ENCODE measurements around the gene POMT1.

The POMT1 gene

DNA sequence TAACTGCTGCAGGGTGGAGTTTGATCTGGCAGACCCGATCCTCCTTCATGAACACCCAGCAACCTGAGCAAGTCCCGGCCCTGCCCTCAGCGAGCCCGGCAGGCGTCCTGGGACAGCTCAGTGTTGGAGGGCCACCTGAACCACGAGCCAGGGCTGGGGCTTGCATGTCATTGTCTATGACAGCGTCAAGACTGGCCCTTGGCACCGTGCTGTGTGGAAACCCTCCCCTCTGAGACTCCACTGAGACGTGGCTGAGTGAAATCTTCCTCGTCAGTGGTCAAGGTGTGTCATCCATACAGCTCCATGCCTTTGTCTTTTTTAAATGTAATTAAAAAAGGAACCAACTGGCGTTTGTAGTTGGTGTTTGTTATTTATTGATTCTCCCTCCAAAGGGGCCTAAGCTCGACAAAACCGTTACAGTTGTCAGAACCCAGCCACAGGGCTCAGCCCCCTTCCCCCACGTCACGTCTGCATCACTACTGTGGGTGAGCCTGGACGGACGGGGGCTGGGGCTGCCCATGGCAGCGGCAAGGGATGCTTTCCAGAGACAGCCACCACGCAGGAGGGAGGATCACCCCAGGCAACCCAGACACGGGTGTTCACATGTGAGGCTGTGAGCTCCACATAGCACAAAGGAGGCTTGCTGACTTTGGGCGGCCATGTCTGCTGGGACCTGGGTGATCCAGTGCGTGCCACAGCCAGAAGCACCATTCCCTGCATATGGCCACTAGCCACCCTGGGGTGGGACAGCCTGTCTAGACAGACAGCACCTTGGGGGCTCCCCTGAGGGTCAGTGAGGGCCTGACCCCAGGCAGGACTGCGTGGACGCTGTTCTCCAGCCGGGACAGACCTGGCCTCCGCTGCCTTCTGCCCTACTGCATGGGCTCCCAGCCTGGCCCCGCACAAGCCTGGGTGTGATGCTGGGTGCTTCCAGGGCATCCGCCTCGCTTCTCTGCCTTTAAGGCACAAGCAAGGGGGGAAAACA lies 21.0 kb downstream of the POMT1 start:
- peaks cover 98% of the 10 kb centered on the region for H3K36me3 ChIP-seq
- H3K9me3 ChIP-seq, result no peaks in the 10 kb centered on the region
- H3K4me3 ChIP-seq (ENCODE audit: low read depth in 1 of 2, low read length in 1 of 2), result no peak overlapping the region

DNA sequence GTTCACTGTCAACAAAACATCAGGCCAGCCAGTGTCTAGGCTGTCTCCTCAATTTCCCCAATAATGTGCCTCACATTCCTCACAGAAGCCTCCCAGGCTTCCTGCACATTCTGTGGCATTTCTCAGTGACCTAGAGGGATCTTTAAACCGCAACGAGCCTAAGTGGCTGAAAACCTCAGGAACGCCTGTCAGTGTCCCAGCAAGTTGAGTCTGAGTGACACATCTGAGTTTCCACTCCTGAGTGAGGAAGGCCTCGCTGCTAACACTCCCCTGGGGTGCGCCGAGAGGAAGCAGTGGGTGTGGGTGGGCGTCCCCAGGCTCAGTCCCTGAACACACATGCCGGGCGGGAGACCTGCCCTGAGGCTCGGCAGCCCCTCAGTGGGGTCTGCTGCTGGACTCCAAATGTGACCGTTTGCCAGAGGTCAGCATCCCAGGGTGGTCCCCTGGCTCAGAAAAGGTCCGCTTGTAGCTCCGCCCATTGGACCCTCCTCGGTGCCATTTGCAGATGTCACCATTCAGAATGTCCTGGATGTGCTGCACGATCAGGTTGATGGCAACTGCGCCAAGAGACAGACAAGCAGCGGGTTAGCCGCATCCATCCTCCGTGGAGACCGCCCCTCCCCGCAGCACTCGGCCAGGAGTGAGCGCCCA lies 22.1 kb downstream of the POMT1 start:
- Histone ChIP-seq H3K4me1 (ENCODE audit: control insufficient read depth in 1 of 2, insufficient read depth in 1 of 2, low read depth in 1 of 2, low read length in 1 of 2) (no peaks in the 10 kb centered on the region), H3K9me3 (no peaks in the 10 kb centered on the region), H3K36me3 (peaks cover 97% of the 10 kb centered on the region), H3K27ac (no peak overlapping the region), H3K4me3 (ENCODE audit: low read depth in 1 of 2, low read length in 1 of 2) (no peak overlapping the region), H3K27me3 (no peaks in the 10 kb centered on the region)
- TF ChIP-seq CTCF (IDR thresholded peaks at IDR 0.05), result no peak

More for the DNA sequence above, 21.0 kb downstream of the POMT1 start:
- no peaks in the 10 kb centered on the region for H3K27me3 ChIP-seq
- no peaks in the 10 kb centered on the region for H3K4me1 ChIP-seq (ENCODE audit: control insufficient read depth in 1 of 2, insufficient read depth in 1 of 2, low read depth in 1 of 2, low read length in 1 of 2)
- TF ChIP-seq CTCF (IDR thresholded peaks at IDR 0.05), result no peak
- H3K27ac ChIP-seq, result no peak overlapping the region

GRCh38 chr9:131525643-131526565 lies 23.2 kb downstream of the POMT1 start:
- Histone ChIP-seq H3K27ac (no peak overlapping the region), H3K4me1 (ENCODE audit: control insufficient read depth in 1 of 2, insufficient read depth in 1 of 2, low read depth in 1 of 2, low read length in 1 of 2) (peaks cover 8 to 10% of the 10 kb centered on the region in 2 experiments), H3K4me3 (ENCODE audit: low read depth in 1 of 2, low read length in 1 of 2) (no peak overlapping the region), H3K36me3 (peaks cover 91% of the 10 kb centered on the region), H3K27me3 (no peaks in the 10 kb centered on the region), H3K9me3 (no peaks in the 10 kb centered on the region)
- no peak for TF ChIP-seq CTCF (IDR thresholded peaks at IDR 0.05)

DNA sequence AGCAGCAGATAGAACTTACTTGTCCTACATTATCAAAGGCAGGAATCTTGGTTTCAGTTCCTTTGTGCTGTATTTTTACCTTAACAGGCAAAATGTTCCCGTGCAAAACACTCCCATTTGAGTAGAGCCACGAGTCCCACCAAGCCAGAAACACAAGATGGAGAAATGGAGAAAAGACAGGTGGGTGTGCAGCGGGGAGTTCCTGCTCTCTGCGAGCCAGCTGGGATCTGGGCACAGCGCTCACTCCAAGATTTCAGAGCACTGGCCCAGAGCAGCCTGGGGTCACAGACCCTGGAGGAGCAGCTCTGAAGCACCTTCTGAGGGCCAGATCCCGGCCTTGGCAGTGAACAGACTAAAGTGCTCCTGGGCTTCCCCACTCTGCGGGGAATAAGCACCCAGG lies 25.5 kb downstream of the POMT1 start:
- Histone ChIP-seq H3K4me3 (ENCODE audit: low read depth in 1 of 2, low read length in 1 of 2) (no peak overlapping the region), H3K9me3 (no peaks in the 10 kb centered on the region), H3K36me3 (peaks cover 69% of the 10 kb centered on the region), H3K27me3 (no peaks in the 10 kb centered on the region), H3K4me1 (ENCODE audit: control insufficient read depth in 1 of 2, insufficient read depth in 1 of 2, low read depth in 1 of 2, low read length in 1 of 2) (peaks cover 11 to 15% of the 10 kb centered on the region in 2 experiments), H3K27ac (no peak overlapping the region)
- TF ChIP-seq CTCF (IDR thresholded peaks at IDR 0.05), result no peak

DNA sequence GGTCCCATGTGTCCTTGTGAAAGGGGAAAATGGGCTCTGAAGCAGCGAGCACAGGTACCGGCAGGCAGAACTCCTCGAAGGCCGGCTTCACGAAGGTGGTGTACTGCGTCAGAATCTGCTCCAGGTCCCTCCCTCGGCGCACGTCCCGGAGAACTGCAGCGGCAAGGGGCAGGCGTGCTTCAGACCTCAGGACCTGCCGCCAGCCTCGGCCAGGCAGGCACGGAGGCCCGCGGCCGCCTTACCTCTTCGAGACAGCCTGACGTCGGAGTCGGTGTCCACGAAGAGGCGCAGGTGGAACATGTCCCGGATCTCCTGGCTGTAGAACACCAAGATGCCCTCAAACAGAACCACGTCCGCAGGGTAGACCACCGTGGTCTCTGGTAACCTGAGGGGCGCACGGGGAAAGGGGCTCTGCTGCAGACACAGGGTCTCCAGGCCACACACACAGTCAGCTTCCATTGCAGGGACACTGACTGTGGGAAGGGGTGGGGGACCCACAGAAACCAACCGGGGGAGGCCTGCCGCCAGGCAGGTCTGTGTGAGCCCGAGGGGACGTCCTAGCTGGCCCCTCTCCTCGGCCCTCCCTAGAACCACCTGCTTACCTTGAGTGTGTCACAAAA lies 26.3 kb downstream of the POMT1 start:
- no peaks in the 10 kb centered on the region for H3K9me3 ChIP-seq
- no peak overlapping the region for H3K27ac ChIP-seq
- H3K36me3 ChIP-seq, result peaks cover 60% of the 10 kb centered on the region
- TF ChIP-seq CTCF (IDR thresholded peaks at IDR 0.05), result no peak
- H3K27me3 ChIP-seq, result no peaks in the 10 kb centered on the region
- H3K4me3 ChIP-seq (ENCODE audit: low read depth in 1 of 2, low read length in 1 of 2), result no peak overlapping the region
- peaks cover 11 to 15% of the 10 kb centered on the region in 2 experiments for H3K4me1 ChIP-seq (ENCODE audit: control insufficient read depth in 1 of 2, insufficient read depth in 1 of 2, low read depth in 1 of 2, low read length in 1 of 2)

Data from neutrophil (primary cell).